Heart left ventricle (tissue), 11 donors: ENCODE data around the gene KCNMB4. TPM values are rescaled to one million over a fixed set of nuclear protein-coding genes. Genes with fewer than 3 reads are reported as not detected.

Experiments used
- polyA plus RNA-seq, 2 donors: library from polyadenylated mRNA; stranded (reverse); fragments of 200-250 nt; gene quantifications; one replicate each; pipeline ENCODE4 v1.2.3, GENCODE V29; 2013
- total RNA-seq, 9 donors: library from RNA; depleted of rRNA in 2 of 9; stranded (reverse); fragments of >200 nt in 2 of 9; fragmentation: NEBNext Ultra II Directional in 3 of 9; extraction: Animal tissue kit (Norgen Biotek cat#: 25700) in 3 of 9; gene quantifications; one replicate each; pipeline versions ENCODE4 v1.1.0 to v1.2.4, GENCODE V29; 2016 to 2023
- donor health status: ischemic (EF 13 %, LVEDD 7.1; RV severe dilation, severe dysfunction).
- donor health status: healthy with polysubstance abuse.
- donor health status: DM: no; HTN: yes; CAD: no.
- donor health status: DM: no; HTN: no; CAD: no.
- donor health status: ischemic (EF 25% LVEDD 5.7; RV mildly dilated, moderate dysfunction).
- donor health status: healthy.
- donor health status: DM: yes; HTN: yes; CAD: no.
- donor health status: PGD.
- donor health status: nonischemic (EF 23%, LVEDD 6.1; RV moderate dilation, normal function).

KCNMB4 gene
- total and polyA plus RNA-seq, 11 donors = 0.96 to 3.6 (median 2.1) TPM

Other genes with a start within 250 kb of the KCNMB4 start
- 10 to 100 TPM; 32.7 to 63.7 (median 37.0) TPM for gene CNOT2, start 122.9 kb upstream of the KCNMB4 start, total RNA-seq
- 10 to 100 TPM; 15.5 to 30.4 TPM for gene CNOT2, start 122.9 kb upstream of the KCNMB4 start, polyA plus RNA-seq